GM21786 (cell line): Measurements from ENCODE around the gene TMEM150C.

Source experiments
- ATAC-seq: cut with Tn5 transposase; IDR thresholded peaks from one replicate; pipeline ENCODE4 v1.9.1; 2021; ENCODE audit not compliant: unreplicated experiment

The TMEM150C gene

GRCh38 chr4:82519072-82519471 is 42.7 kb downstream of the TMEM150C start:
- ATAC-seq = no peak

- no peak for ATAC-seq
Measured at GRCh38 chr4:82517043-82517442, 44.7 kb downstream of the TMEM150C start.

DNA sequence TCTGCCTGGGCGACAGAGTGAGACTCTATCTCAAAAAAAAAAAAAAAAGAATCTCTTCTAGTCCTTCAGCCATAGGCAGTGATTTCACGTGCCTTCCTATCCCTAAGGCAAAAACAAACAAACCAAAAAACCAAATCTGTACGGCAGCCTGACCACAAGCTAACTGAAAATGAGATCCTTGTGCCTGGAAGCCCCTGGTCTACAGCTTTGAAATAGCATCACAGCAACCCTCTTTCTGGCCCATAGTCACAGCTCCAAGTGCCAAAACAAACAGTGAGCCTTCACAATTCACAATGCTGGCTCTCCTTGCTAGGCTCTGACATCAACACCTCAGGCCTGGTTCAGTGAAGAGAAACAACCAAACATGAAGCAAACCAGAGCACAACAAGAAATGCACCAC is 46.1 kb downstream of the TMEM150C start:
- ATAC-seq = no peak

GRCh38 chr4:82513382-82513781 is 48.4 kb downstream of the TMEM150C start:
- ATAC-seq = no peak

DNA sequence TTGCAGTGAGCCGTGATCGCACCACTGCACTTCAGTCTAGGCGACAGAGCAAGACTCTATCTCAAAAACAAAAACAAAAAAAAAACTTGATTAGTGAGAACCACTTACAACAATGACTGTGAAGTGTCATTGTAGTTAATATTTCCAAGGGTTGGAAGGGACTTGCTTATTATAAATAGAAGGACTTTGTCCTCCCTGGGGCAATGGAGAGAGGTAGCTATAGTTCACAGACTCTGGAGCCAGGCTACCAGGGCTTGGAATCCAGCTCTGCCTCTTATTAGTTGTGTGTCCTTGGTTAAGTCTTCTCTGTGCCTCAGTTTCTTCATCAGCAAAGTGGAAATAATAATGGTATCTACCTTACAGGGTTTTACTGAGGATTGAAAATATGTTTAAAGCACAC is 51.6 kb downstream of the TMEM150C start:
- no peak for ATAC-seq

- ATAC-seq = no peak
Measured at GRCh38 chr4:82508806-82509428, 52.9 kb downstream of the TMEM150C start.

DNA sequence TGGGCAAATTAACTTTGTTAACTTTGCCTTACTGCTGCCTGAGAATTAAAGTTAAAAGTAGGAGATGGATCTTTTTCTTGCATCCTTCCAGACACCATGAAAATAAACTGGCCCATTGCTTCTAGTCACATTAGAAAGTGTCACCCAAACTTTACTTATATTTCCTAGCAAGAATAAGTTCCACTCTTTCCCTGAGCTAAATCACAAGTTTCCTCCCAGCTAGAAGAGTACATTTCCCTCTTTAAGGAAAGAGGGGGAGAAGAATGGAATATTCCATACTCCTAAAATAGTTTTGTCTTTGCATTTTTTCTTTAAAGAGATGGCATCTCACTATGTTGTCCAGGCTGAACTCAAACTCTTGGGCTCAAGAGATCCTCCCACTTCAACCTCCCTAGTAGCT is 53.8 kb downstream of the TMEM150C start:
- ATAC-seq = no peak

DNA sequence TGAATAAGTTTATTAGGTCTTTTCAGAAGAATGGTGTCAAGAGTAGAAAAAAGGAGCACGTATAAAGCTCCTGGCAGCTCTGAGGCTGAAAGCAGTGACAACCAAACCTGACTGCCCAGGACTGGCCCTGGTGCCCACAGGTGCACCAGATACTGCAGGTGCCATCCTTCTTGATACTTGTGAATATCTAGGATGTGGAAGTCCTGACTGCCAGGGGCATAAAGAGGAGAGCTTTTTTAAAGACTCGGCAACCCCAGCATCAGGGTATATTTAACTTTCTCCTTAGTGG is 60.7 kb downstream of the TMEM150C start:
- ATAC-seq = no peak

- ATAC-seq = no peak
Measured at GRCh38 chr4:82500435-82501153, 61.2 kb downstream of the TMEM150C start.

DNA sequence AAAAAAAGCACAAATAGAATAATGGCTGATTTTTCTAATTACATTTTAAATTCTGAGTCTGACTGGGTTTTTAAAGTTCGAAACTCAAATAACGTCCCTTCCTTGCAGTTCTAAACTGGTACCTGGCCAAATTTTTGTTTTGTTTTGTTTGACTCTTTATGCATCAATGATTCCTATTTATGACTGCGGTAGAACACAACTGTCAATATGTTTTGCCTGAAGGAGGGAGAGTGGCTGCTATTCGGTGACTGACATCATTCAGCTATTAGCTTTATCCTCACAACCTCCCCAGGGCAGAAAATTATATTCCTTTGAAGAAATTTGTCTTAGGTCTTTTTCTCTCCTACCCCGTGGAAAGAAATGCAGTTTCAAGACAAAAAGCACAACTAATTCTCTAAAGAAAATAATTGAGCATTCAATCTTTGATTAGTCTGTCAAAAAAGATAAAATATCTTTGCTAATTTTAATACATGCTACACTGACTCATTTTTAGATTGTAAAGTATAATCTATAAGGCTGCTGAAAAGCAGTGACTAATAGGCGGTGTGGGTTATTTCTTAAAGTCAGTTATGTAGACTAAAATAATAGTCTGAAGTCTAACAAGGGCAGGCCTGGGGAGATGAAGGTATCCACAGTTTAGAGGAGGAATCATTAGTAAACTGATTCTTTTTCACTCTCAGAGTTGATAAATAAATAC is 61.9 kb downstream of the TMEM150C start:
- ATAC-seq = no peak

- no peak for ATAC-seq
Measured at GRCh38 chr4:82496349-82496748, 65.4 kb downstream of the TMEM150C start.

GRCh38 chr4:82495666-82496065 is 66.1 kb downstream of the TMEM150C start:
- no peak for ATAC-seq

GRCh38 chr4:82493721-82494425 is 67.9 kb downstream of the TMEM150C start:
- ATAC-seq = no peak

- no peak for ATAC-seq
Measured at GRCh38 chr4:82491251-82491960, 70.4 kb downstream of the TMEM150C start.

- ATAC-seq = no peak
Measured at GRCh38 chr4:82489987-82490386, 71.8 kb downstream of the TMEM150C start.

DNA sequence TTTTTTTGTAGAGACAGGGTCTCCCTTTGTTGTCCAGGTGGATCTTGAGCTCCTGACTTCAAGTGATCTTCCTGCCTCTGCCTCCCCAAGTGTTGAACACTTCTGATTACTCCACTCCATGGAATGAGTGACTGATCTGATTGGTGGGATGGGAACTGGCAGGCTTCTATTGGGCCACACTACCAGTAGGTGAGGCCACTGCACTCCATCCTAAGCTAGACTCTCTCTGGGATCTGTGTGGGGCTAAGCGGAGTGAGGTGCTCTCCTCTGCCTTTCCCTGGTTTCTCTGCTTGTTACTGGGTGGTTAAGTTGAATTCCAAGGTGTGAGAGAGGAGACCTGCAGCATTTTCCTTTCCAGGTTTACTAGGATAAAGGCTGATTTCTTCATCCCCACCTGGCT is 72.7 kb downstream of the TMEM150C start:
- no peak for ATAC-seq

GRCh38 chr4:82484996-82485783 is 76.6 kb downstream of the TMEM150C start:
- no peak for ATAC-seq

DNA sequence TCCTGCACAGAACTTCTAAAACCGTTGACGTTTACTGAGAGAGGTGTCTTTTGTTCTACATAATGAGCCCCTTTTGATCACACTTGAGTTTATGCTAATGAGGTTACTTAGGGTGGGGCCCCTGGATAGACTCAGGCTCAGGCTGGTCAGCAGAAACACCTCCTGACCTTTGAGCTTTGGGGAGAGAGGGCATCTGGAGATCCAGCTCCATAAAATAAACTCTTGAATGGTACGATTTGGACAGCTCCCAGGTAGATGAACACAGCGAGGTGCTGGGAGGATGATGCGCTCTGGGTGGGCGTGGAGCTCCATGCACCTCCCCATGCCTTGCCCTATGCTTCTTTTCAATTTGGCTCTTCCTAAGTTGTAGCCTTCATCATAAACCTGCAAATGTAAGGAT is 79.4 kb downstream of the TMEM150C start:
- ATAC-seq = no peak

- ATAC-seq = no peak
Measured at GRCh38 chr4:82481506-82481840, 80.3 kb downstream of the TMEM150C start.

- no peak for ATAC-seq
Measured at GRCh38 chr4:82480771-82481505, 80.8 kb downstream of the TMEM150C start.
